Gastrocnemius medialis (tissue), 4 donors: ENCODE measurements around the gene PREPL.

ENCODE experiments used
- CTCF ChIP-seq, 5 experiments: fragments of 450-650 bp in 3 of 5; fragments of 200-600 bp in 2 of 5; sonication (generic) in 2 of 5; IDR thresholded peaks in 4 of 5; conservative IDR thresholded peaks in 1 of 5; 1 replicate in 4 of 5; 2 replicates in 1 of 5; pipeline ENCODE4 v1.5.1; 2016 to 2019; ENCODE audit warnings: antibody characterized with exemption in 5 of 5, mild to moderate bottlenecking in 3 of 5, moderate library complexity in 3 of 5
- POLR2A ChIP-seq, 2 donors: fragments of 450-650 bp; IDR thresholded peaks; one replicate each; pipeline ENCODE4 v1.6.1; 2017; ENCODE audit warnings: antibody characterized with exemption in 2 of 2, mild to moderate bottlenecking in 2 of 2, moderate library complexity in 2 of 2

- no peak for TF ChIP-seq CTCF (IDR thresholded peaks at IDR 0.05 in 4 of 5, conservative IDR thresholded peaks at IDR 0.05 in 1 of 5)
- no peak for TF ChIP-seq POLR2A (IDR thresholded peaks at IDR 0.05)
Measured at GRCh38 chr2:44275927-44276303, 85.4 kb downstream of the PREPL start.
